T-helper 1 cell treated with Interleukin-12 subunit alpha and Interleukin-12 subunit beta and Interleukin-4 antibody, amounts not matched to agents 30 ng/mL and 1 ng/mL, for 36 hours (primary cell): ENCODE data around the gene FAM180A. TPM values are rescaled to one million over a fixed set of nuclear protein-coding genes. Genes with fewer than 3 reads are reported as not detected.
"Not testable (repeated sequence)": the region's sequence is repeated elsewhere in the genome, so short reads cannot be mapped to it uniquely, and the experiment has no call there.

Experiments
- intact Hi-C: fragments of 100-400 bp; cut with micrococcal nuclease; formaldehyde crosslinking; loops from one replicate; pipeline ENCODE4 v1.15.1; 2024
- total RNA-seq: library from RNA; stranded (reverse); gene quantifications from 2 replicates; pipeline ENCODE4 v1.2.3, GENCODE V29; 2022

FAM180A gene
- not detected in 2 replicates for total RNA-seq

GRCh38 chr7:135748770-135749169 is at the start of gene FAM180A:
Gene FAM180A (minus strand): TSS chr7:135748813. CDS start chr7:135748580, 233 bp downstream.
- intact Hi-C loops = no loop called here

GRCh38 chr7:135798095-135798494 is 49.5 kb upstream of the FAM180A start:
- intact Hi-C loops = loop anchor here (10.0 kb wide), 1 partner anchor 523 kb away; no protein-coding TSS in a partner anchor

GRCh38 chr7:135795846-135796570 is 47.4 kb upstream of the FAM180A start:
- intact Hi-C loops = loop anchor here (10.0 kb wide), 1 partner anchor 521 kb away; no protein-coding TSS in a partner anchor

GRCh38 chr7:135793841-135794240 is 45.2 kb upstream of the FAM180A start:
- intact Hi-C loops = loop anchor here (10.0 kb wide), 1 partner anchor 519 kb away; no protein-coding TSS in a partner anchor

- intact Hi-C loops = loop anchor here (10.0 kb wide), 1 partner anchor 518 kb away; no protein-coding TSS in a partner anchor
These were observed 44.3 kb upstream of the FAM180A start for GRCh38 chr7:135792866-135793265.

GRCh38 chr7:135792363-135792668 is 43.7 kb upstream of the FAM180A start:
- intact Hi-C loops = loop anchor here (10.0 kb wide), 1 partner anchor 518 kb away; no protein-coding TSS in a partner anchor

GRCh38 chr7:135791543-135792362 is 43.1 kb upstream of the FAM180A start:
- intact Hi-C loops = loop anchor here (10.0 kb wide), 1 partner anchor 517 kb away; no protein-coding TSS in a partner anchor

GRCh38 chr7:135790371-135790977 is 41.9 kb upstream of the FAM180A start:
- intact Hi-C loops = loop anchor here (10.0 kb wide), 1 partner anchor 516 kb away; no protein-coding TSS in a partner anchor

GRCh38 chr7:135789956-135790355 is 41.3 kb upstream of the FAM180A start:
- intact Hi-C loops = loop anchor here (10.0 kb wide), 1 partner anchor 515 kb away; no protein-coding TSS in a partner anchor

GRCh38 chr7:135789431-135789830 is 40.8 kb upstream of the FAM180A start:
- intact Hi-C loops = no loop called here

- intact Hi-C loops = no loop called here
These were observed 38.3 kb upstream of the FAM180A start for GRCh38 chr7:135786911-135787310.

- intact Hi-C loops = no loop called here
These were observed 36.5 kb upstream of the FAM180A start for GRCh38 chr7:135785065-135785464.

- intact Hi-C loops = no loop called here
These were observed 35.4 kb upstream of the FAM180A start for GRCh38 chr7:135784013-135784412.

- intact Hi-C loops = no loop called here
These were observed 34.2 kb upstream of the FAM180A start for GRCh38 chr7:135782801-135783200.

- intact Hi-C loops = no loop called here
These were observed 33.8 kb upstream of the FAM180A start for GRCh38 chr7:135782377-135782776.

GRCh38 chr7:135777626-135778398 is 29.2 kb upstream of the FAM180A start:
- intact Hi-C loops = no loop called here

GRCh38 chr7:135775915-135776314 is 27.3 kb upstream of the FAM180A start:
- intact Hi-C loops = not testable (repeated sequence)

- intact Hi-C loops = no loop called here
These were observed 26.6 kb upstream of the FAM180A start for GRCh38 chr7:135775230-135775629.

GRCh38 chr7:135774284-135774683 is 25.7 kb upstream of the FAM180A start:
- intact Hi-C loops = no loop called here

GRCh38 chr7:135773464-135773863 is 24.9 kb upstream of the FAM180A start:
- intact Hi-C loops = no loop called here
